Activated CD4-positive, CD25-positive, alpha-beta regulatory T cell (primary cell): ENCODE measurements around the gene LAMA1.
"Not testable (repeated sequence)": the region's sequence is repeated elsewhere in the genome, so short reads cannot be mapped to it uniquely, and the experiment has no call there.

Source experiments
- DNase-seq, 4 experiments: peaks; one replicate each; lab custom pipeline; 2025; lab: John Stamatoyannopoulos, UW

Gene LAMA1

DNA sequence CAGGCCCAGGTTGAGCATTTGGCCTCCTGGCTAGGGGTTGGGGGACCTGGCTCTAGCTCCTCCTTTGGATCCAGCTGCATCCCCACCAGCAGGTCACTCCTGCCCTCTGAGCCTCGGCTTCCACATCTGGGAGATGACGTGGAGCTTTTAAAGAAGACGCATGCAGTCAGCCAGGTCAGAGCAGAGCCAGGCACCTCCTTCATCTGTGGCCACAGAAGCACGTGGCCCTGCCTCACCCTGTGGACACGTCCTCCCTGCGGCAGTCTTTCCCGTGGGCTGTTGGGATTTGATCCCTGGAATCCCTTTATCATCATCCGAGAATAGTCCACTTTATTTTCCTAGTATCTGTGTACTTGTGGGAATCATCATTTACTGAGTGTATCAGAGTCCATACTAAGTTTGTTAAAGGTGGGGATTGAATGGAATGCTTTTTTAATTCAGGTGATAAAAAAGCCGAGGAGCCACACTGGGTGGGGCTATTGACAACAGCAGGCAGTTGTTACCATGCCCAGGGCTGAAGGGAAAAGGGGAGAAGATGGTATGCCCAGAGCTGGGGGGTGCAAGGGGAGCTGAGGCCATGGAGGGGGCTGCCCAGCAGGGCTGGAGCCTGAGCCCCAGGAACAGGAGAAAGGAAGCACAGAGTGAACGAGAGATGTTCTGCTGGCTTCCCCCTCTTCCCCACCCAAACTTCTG lies 170.1 kb downstream of the LAMA1 start:
- DNase-seq, result no peak

DNA sequence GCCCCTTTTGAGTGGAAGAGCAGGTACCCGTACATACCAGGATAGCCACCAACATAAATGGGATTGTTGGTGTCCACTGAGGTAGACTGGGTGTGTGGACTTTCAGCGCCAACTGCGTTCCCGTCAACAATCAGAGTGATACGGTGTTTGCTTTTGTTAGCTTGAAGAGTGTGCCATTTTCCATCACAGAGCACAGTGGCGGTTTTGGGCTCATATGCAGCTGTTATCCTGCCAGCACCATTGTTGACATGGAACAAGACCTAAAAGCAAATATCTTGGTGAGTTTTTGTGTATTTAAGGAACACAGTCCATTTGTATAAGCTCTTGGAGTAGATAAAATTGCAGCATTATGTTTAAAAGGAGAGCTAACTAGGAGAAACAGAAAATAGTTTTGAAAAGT lies 174.5 kb downstream of the LAMA1 start:
- DNase-seq, result no peak

DNA sequence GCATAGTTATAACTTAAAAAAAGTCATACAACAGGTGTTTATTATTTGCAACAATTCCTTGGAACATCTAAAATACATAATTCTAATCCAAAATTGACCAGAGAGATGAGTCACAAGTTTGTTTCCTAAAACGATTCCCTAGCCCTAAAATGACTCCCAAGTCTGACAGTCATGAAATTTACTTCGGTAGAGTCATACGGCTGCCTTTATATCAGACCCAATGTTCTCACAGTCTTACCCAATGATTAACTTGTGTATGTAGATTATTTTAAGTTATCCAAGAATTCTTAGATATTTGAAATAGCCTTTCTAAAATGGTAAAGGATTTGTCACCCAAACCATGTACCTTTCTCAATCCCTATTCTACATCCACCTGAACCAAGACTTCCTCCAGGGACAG lies 174.9 kb downstream of the LAMA1 start:
- no peak for DNase-seq

DNA sequence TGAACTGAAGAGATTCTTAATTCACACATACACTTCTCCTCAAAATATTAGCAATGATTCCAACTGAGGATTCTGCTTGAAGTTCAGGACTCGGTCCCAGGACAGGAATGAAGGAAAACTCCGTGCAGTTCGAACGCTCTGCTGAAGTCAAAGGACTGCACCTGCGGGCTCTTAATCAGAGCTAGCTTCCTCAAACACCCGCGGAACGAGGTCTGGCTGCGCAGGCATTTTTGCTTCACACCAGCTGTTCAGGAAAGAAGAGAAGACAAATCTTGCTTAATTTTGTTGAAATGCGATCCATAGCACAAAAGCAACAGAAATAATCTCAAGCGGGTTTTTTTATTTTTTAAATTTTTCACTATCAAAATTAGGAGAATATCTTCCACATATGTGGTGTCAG lies 175.6 kb downstream of the LAMA1 start:
- DNase-seq, result no peak

DNA sequence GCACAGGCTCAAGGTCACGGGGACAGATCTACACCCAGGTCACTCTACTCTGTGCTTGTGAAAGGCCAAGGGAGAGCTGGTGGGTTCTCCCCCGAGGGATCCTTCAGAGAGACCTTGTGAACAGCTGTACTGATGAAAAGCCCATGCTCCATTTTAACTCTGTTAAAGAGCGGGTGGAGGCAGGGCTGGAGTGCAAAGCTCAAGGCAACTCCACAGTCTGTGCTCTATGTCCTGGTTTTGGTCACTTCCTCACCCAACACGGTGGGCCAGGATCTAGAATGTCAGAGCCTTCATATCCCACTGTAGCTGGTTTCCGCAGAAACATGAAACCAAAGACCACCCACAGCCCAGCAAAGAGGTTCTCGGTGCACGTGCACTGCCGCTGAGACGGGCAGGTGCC lies 177.1 kb downstream of the LAMA1 start:
- no peak for DNase-seq

DNA sequence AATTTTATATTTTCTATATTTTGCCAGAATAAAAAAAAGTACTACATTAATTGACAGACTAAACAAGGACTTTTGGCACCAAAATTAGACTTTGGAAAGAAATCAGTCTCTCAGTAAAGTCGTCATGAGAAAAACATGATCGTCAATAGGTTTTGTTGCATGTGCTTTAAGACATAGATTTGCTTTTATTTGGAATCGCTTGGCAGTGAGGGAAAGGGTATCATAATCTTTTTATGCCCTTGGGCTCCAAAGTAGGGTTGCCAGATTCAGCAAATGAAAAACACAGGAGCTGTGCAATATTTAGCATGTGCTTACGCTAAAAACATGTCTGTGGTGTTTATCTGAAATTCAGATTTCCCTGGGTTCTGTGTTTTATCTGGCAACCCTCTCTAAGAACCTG lies 177.6 kb downstream of the LAMA1 start:
- DNase-seq, result no peak

DNA sequence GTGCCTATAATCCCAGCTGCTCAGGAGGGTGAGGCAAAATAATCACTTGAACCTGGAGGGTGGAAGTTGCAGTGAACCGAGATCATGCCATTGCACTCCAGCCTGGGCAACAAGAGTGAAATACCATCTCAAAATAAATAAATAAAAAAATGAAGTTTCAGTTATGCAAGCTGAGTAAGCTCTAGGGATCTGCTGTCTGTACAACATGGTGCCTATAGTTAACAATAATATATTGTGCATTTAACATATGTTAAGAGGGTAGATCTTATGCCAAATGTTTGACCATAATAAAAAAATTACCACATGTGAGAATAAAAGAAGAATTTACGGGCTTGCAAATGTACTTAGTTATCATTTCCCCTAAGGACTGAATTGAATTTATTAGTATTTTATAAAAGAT lies 179.2 kb downstream of the LAMA1 start:
- DNase-seq, result not testable (repeated sequence)

DNA sequence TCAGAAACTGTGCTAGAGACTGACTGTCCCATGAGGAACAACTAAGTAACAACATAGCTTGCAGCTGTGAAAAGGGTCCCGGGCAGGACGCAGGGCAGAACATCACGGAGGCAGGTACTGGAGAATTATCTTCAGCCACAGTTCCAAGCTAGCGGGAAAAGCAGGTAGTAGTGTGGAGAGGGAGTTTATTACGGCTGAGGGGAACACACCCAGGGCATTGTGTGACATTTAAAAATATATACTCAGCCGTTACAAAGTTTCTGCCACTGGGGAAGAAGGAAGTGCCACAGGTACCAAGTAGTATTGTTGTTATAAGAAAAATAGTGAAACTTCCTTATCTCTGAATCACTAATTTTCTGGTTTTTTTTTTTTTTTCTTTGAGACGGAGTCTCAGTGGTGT lies 179.6 kb downstream of the LAMA1 start:
- no peak for DNase-seq

DNA sequence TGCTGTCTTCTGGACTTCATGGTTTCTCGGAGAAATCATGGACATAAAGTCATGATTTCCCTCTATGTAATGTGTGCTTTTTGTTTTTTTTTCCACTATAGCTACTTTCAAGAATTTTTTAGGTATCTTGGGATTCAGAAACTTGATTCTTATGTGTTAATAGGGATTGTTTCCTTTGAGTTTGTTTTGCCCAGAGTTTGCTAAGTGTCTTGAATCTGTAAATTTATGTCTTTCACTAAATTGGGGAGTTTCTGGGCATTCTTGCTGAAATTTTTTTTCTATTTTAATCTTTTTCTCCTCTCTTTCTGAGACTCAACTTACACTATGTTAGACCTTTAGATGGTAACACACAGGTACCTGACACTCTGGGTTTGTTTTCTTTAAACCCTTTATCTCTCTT lies 182.7 kb downstream of the LAMA1 start:
- no peak for DNase-seq

DNA sequence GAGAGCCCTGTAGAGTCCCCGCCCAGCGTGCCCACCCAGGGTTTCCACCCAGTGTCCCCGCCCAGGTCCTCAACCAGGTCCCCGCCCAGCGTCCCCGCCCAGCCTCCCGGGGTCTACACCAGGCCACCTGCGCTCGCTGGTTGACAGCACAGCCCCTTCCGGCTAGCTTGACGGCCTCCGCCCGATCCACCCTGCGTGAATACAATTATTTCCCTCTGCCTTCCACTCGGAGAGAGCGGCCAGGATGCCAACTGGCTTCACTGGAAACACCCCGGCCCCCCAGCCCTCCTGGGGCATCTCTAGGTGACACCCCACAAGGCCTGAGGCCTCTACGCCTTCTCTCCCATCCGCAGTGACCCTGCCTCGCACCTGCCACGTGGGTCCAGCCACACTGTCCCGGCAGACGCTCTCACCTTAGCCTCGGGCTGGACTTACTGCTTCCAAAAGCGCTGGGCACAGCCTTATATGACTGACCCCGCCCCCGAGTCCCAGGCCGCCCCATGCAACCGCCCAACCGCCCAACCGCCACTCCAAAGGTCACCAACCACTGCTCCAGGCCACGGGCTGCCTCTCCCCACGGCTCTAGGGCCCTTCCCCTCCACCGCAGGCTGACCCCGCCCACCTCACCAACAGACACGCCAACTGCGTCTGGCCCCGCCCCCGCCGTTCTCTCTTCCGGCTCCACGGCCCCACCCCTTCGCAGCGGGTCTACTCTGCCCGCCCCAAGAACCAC lies 188.1 kb downstream of the LAMA1 start:
- no peak for DNase-seq

DNA sequence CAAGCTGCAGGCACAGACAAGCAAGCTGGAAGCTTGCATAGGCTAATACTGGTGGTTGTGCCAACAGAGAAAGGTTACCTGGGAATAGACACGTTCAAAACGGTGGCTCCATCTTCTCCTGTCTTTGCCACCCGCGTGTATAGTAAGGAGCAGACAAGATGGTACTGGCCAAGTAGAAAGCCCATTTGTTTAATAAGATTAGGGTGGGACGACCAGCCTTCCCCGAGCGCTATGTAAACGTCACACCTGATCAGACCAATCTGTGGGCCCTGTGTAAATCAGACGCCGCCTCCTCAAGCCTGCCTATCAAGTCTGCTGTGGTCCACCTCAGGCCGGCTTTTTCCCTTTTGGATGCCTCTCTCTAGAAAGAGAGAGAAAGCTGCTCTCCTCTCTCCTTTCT lies 189.2 kb downstream of the LAMA1 start:
- no peak for DNase-seq

DNA sequence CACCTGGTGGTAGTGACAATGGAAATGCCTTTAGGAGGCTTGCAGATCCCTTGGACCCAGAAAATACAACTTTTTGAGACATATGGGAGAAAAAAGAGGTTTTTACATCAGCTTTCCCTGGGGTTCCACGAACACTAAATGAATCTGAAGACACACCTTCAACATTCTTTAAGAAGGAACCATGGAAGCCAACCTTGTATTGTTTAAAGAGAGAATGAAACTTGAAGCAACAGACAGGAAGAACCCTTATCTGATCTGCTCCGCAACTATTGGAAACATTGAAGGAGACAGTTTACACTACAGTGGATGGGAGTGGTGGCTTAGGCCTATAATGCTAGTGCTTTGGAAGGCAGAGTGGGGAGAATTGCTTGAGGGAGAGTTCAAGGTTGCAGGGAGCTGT lies 190.4 kb downstream of the LAMA1 start:
- no peak for DNase-seq

DNA sequence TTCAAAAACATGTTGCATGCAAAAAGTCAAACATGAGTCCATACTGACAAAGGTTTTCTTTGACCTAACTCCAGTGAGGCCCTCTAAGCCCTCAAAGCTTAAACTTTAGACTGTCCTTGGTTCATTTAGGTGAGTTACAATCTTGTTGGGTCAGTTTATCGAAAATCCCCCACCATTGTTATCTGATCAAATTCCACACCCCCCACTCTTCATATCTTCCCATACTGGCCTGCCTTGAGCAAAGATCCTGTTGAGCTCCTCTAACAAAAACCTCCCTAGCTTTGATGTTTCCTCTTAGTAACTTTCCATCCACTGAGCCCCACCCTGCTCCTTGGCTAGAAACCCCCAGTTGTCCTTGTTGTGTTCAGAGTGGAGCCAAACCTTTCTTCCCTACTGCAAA lies 194.4 kb downstream of the LAMA1 start:
- no peak for DNase-seq

DNA sequence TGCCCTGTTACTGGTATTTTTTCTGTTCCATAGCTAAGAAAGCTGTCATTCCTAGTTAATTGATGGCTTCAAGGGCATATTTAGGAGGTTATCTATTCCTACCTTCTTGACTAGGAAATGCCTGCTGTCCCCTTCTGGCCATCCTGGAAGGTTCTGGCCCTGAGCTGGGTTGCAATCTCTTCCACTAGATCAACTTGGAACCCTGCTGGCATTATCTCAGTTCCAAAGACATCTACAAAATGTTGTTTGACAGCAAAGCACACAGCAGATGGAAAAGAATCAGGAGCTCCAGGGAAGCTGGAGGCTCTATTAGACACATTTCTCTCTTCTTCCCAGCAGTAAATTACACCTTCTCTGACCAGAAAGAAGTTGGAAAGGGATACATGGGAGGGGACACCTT lies 196.0 kb downstream of the LAMA1 start:
- no peak for DNase-seq

DNA sequence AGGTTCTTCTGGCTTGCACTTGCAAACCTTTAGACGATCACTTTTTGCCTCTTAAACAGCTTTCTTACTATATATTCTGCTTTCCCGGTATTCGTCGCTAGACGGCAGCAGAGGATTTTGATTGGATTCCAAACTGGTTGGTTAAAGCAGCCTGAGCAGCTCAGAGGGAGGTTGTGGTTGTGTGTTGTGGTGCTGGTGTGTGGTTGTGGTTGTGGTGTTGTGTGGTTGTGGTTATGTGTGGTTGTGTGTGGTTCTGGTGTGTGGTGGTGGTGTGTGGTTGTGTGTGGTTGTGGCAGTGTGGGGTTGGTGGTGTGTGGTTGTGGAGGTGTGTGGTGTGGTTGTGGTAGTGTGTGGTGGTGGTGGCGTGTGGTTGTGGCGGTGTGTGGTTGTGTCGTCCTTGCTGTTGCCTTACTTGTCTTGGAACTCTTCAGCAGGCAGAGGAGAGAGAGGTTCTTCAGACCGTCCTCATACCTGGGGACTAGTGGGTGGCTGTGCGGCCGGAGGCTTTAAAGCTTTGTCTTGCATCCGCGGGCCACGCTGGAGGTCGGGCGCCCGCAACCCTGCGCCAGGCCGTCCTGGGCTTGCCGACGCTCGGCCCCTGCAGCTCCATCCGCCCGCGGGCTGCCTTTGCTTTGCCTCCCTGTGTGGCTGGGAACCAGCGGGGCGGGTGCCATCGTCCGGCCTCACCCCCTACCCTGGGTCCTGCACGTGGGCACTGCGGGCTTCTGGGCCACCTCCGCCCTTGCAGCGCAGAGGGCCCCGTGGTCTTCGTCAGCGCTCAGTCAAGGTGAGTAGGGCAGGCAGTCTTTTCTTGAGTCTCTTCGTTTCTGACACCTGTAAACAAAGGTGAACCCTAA lies 197.3 kb downstream of the LAMA1 start:
- no peak for DNase-seq

DNA sequence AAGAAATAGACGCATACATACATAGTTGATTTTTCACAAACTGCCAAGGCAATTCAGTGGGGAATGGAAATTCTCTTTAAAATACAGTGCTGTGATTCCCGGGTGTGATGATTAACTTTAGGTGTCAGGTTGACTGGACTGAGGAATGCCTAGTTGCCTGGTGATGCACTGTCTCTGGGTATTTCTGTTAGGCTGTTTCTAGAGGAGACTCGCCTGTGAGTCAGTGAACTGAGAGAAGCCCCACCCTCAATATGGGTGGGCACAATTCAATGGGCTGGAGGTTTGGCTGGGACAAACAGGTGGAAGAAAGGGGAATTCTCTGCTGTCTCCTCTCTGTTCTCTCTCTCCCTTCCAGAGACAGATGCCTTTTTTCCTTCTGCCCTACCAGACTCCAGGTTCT lies 200.5 kb downstream of the LAMA1 start:
- no peak for DNase-seq

DNA sequence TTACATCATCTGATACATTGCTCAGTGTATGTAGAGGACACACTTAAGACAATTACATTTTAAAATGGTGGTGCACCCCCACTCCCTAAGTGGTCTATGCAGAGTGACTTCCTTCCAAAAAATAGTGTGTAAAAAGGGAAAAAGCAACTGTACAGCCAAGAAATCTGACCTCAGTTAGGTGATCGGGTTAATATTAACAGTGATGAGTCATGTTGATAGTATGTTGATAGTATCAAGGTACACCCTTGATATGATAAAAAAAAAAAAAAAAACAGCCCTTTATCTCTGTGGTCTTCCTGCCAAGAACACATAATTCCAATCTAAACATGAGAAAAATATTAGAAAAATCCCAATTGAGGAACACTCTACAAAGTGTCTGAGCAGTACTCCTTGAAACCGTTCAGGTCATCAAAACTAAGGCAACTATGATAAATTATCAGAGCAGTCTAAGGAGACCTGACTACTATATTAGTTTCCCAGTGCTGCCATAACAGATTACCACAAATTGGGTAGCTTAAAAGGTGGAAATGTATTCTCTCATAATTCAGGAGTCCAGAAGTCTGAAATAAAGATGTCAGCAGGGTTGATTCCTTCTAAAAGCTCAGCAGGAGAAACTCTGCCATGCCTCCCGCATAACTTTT lies 216.2 kb downstream of the LAMA1 start:
- DNase-seq, result no peak

DNA sequence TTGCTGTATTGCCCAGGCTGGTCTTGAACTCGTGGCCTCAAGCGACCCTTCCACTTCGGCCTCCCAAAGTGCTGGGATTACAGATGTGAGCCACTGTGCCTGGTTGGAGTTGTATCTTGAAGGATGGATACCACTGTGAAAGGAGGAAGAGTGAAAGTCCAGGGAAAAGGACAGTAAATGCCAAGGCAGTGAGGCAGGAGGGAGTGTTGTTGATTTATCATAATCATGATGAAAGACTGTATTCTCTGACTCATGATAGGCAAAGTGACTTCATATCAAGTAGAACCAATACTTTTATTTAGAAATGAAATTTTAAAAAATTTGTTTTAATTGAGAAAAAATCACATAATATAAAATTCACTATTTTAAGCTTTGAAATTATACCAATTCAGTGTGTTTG lies 225.8 kb downstream of the LAMA1 start:
- DNase-seq, result no peak
